GM18517 (cell line): ENCODE measurements around the gene BRINP1.

Source experiments
- ATAC-seq: cut with Tn5 transposase; IDR thresholded peaks from one replicate; pipeline ENCODE4 v1.9.1; 2021; ENCODE audit warnings: mild to moderate bottlenecking, moderate library complexity; ENCODE audit not compliant: unreplicated experiment

BRINP1 gene

GRCh38 chr9:119349351-119349825 lies 19.8 kb downstream of the BRINP1 start:
- ATAC-seq, result no peak

GRCh38 chr9:119343059-119343990 lies 25.9 kb downstream of the BRINP1 start:
- ATAC-seq, result no peak

GRCh38 chr9:119339056-119339455 lies 30.2 kb downstream of the BRINP1 start:
- no peak for ATAC-seq

- ATAC-seq, result no peak
Observed at GRCh38 chr9:119337573-119337972, 31.7 kb downstream of the BRINP1 start.

GRCh38 chr9:119334745-119335144 lies 34.5 kb downstream of the BRINP1 start:
- ATAC-seq, result no peak

- no peak for ATAC-seq
Observed at GRCh38 chr9:119333507-119334229, 35.6 kb downstream of the BRINP1 start.

- ATAC-seq, result no peak
Observed at GRCh38 chr9:119332522-119332921, 36.7 kb downstream of the BRINP1 start.

- no peak for ATAC-seq
Observed at GRCh38 chr9:119322184-119322583, 47.1 kb downstream of the BRINP1 start.

GRCh38 chr9:119318371-119318770 lies 50.9 kb downstream of the BRINP1 start:
- no peak for ATAC-seq

- ATAC-seq, result no peak
Observed at GRCh38 chr9:119313846-119314245, 55.4 kb downstream of the BRINP1 start.

GRCh38 chr9:119310741-119311140 lies 58.5 kb downstream of the BRINP1 start:
- no peak for ATAC-seq

- no peak for ATAC-seq
Observed at GRCh38 chr9:119307471-119307870, 61.8 kb downstream of the BRINP1 start.

- ATAC-seq, result no peak
Observed at GRCh38 chr9:119304555-119304954, 64.7 kb downstream of the BRINP1 start.

- no peak for ATAC-seq
Observed at GRCh38 chr9:119302988-119303698, 66.1 kb downstream of the BRINP1 start.

- peak; percentile 94 for ATAC-seq
Observed at GRCh38 chr9:119298076-119298853, 71.0 kb downstream of the BRINP1 start.

GRCh38 chr9:119291554-119291953 lies 77.7 kb downstream of the BRINP1 start:
- no peak for ATAC-seq

- peak; percentile 83 for ATAC-seq
Observed at GRCh38 chr9:119289740-119290433, 79.3 kb downstream of the BRINP1 start.

GRCh38 chr9:119284587-119285337 lies 84.5 kb downstream of the BRINP1 start:
- ATAC-seq, result no peak

- no peak for ATAC-seq
Observed at GRCh38 chr9:119284118-119284517, 85.1 kb downstream of the BRINP1 start.
